SK-MEL-5 (cell line): ENCODE results near the gene TMEM201. TPM values are rescaled to one million over a fixed set of nuclear protein-coding genes. Genes with fewer than 3 reads are reported as not detected.
"Not testable (repeated sequence)": the region's sequence is repeated elsewhere in the genome, so short reads cannot be mapped to it uniquely, and the experiment has no call there.

Experiments
- DNase-seq: peaks from one replicate; pipeline ENCODE4 v3.0.0-alpha.2; 2016; ENCODE audit warnings: low read depth, low spot score
- in situ Hi-C: cut with HindIII; loops from 2 replicates; pipeline ENCODE4 v1.10.0; 2016; ENCODE audit warnings: low sequenced_read_pairs, high pct_unique_total_duplicates, low pct_unique_long_range_greater_than_20kb
- total RNA-seq: library from RNA; depleted of rRNA; stranded (reverse); fragments of >200 nt; shearing (Covaris generic); gene quantifications from 2 replicates; pipeline ENCODE4 v1.2.3, GENCODE V29; 2014

The TMEM201 gene
- total RNA-seq, 1 experiment from 2014 or later, result 4.8 TPM

- DNase-seq, result no peak
- in situ Hi-C loops, result no loop called here
Measured at GRCh38 chr1:9610548-9610947, 21.8 kb downstream of the TMEM201 start.

- DNase-seq, result no peak
- in situ Hi-C loops, result no loop called here
Measured at GRCh38 chr1:9611716-9612115, 23.0 kb downstream of the TMEM201 start.

GRCh38 chr1:9612162-9612845 lies 23.6 kb downstream of the TMEM201 start:
- in situ Hi-C loops, result no loop called here
- DNase-seq, result no peak

- DNase-seq, result no peak
- in situ Hi-C loops, result no loop called here
Measured at GRCh38 chr1:9612871-9613624, 24.3 kb downstream of the TMEM201 start.

- in situ Hi-C loops, result no loop called here
Measured at GRCh38 chr1:9613625-9614299, 25.1 kb downstream of the TMEM201 start.

GRCh38 chr1:9615316-9616063 lies 26.8 kb downstream of the TMEM201 start:
- DNase-seq, result peak; percentile 68
- in situ Hi-C loops, result no loop called here

More at GRCh38 chr1:9613625-9614299, 25.1 kb downstream of the TMEM201 start:
- no peak for DNase-seq

- in situ Hi-C loops, result no loop called here
Measured at GRCh38 chr1:9618909-9619679, 30.4 kb downstream of the TMEM201 start.

GRCh38 chr1:9621032-9621431 lies 32.3 kb downstream of the TMEM201 start:
- DNase-seq, result peak; percentile 15
- in situ Hi-C loops, result no loop called here

More at GRCh38 chr1:9618909-9619679, 30.4 kb downstream of the TMEM201 start:
- no peak for DNase-seq

GRCh38 chr1:9624081-9624480 lies 35.4 kb downstream of the TMEM201 start:
- in situ Hi-C loops, result no loop called here
- no peak for DNase-seq

- DNase-seq, in situ Hi-C loops: not testable (repeated sequence)
Measured at GRCh38 chr1:9625030-9625429, 36.3 kb downstream of the TMEM201 start.

- in situ Hi-C loops, result no loop called here
- DNase-seq, result no peak
Measured at GRCh38 chr1:9626201-9626608, 37.5 kb downstream of the TMEM201 start.

GRCh38 chr1:9628541-9629444 lies 40.1 kb downstream of the TMEM201 start:
- DNase-seq, result no peak
- in situ Hi-C loops, result no loop called here

- in situ Hi-C loops, result no loop called here
- DNase-seq, result no peak
Measured at GRCh38 chr1:9629445-9630201, 40.9 kb downstream of the TMEM201 start.

- in situ Hi-C loops, result no loop called here
Measured at GRCh38 chr1:9630331-9631111, 41.8 kb downstream of the TMEM201 start.

GRCh38 chr1:9631613-9632012 lies 42.9 kb downstream of the TMEM201 start:
- in situ Hi-C loops, result no loop called here
- DNase-seq, result no peak

More at GRCh38 chr1:9630331-9631111, 41.8 kb downstream of the TMEM201 start:
- DNase-seq, result no peak
